Measurements from ENCODE around the gene WDR90. TPM values are rescaled to one million over a fixed set of nuclear protein-coding genes. Genes with fewer than 3 reads are reported as not detected.

Gene WDR90
- total RNA-seq, 1 experiment from 2014 or later = 68.2 TPM

DNA sequence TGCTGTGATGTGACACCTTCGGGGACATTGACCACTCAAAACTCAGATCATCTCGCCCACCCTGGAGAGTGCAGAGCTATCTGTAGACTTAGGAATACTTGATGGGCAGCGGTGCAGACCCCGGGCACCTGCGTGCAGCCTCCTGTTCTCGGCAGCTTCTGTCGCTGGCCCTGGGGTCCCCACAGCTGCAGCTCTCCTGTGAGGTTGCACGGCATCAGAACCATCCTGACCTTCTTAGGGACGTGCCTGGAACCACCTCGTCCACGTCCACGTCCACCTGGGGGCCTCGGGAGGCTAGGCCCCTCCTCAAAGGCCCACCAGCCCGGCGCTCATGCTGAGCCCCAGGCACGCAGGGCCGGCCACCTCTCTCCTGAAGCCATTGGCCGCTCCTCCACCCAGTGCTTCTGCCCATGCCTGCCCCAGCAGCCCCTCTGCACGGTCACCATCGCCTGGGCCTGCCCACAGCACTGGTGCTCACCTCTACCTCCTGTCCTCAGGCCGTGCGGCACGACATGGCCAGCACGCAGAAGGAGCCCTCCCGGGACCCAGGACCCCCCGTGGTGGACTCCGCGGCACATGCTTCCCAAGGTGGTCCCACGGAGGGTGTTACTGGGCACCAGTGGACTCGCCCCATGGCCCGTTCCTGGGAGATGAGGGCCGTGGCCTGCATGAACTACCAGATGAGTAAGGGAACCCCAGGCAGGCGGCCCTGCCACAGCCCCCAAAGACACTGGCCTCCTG, 20.7 kb upstream of the WDR90 start:
- no peaks in the 10 kb centered on the region for H3K79me1 ChIP-seq (ENCODE audit: insufficient read depth, low read depth, low read length, poor library complexity, severe bottlenecking)
- no peak overlapping the region for H2BK15ac ChIP-seq (ENCODE audit: low read depth, low read length)
- no peak overlapping the region for H3K4me3 Mint-ChIP-seq
- H2BK120ac ChIP-seq (ENCODE audit: low read depth, low read length, poor library complexity, severe bottlenecking) = no peak overlapping the region
- H3K79me2 ChIP-seq (ENCODE audit: insufficient read depth, low read length) = no peaks in the 10 kb centered on the region
- DNase-seq = peak; percentile 29
- H3K18ac ChIP-seq (ENCODE audit: insufficient read length, low read depth, low read length) = no peak overlapping the region
- no peak overlapping the region for H4K5ac ChIP-seq (ENCODE audit: insufficient read length, low read depth, low read length)
- TF ChIP-seq, protein P1, sequence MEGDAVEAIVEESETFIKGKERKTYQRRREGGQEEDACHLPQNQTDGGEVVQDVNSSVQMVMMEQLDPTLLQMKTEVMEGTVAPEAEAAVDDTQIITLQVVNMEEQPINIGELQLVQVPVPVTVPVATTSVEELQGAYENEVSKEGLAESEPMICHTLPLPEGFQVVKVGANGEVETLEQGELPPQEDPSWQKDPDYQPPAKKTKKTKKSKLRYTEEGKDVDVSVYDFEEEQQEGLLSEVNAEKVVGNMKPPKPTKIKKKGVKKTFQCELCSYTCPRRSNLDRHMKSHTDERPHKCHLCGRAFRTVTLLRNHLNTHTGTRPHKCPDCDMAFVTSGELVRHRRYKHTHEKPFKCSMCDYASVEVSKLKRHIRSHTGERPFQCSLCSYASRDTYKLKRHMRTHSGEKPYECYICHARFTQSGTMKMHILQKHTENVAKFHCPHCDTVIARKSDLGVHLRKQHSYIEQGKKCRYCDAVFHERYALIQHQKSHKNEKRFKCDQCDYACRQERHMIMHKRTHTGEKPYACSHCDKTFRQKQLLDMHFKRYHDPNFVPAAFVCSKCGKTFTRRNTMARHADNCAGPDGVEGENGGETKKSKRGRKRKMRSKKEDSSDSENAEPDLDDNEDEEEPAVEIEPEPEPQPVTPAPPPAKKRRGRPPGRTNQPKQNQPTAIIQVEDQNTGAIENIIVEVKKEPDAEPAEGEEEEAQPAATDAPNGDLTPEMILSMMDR (conservative IDR thresholded peaks at IDR 0.05) = no peak
- peaks cover 6 to 39% of the 10 kb centered on the region in 2 experiments; a peak in 3 of 4 replicates for H3K4me1 Mint-ChIP-seq
- no peak overlapping the region for H2BK5ac ChIP-seq (ENCODE audit: insufficient read length, low read length)
- H3K27ac Mint-ChIP-seq = peak overlapping the region in 1 of 3 experiments; percentile 57; a peak in 1 of 7 replicates
- no peaks in the 10 kb centered on the region for H3K27me3 ChIP-seq (ENCODE audit: insufficient read depth, low read length)
- no peaks in the 10 kb centered on the region for H4K20me1 ChIP-seq (ENCODE audit: control insufficient read depth, insufficient read depth, insufficient read length)
- H2BK20ac ChIP-seq (ENCODE audit: low read depth, low read length, poor library complexity, severe bottlenecking) = no peak overlapping the region
- H3K36me3 Mint-ChIP-seq (ENCODE audit: insufficient read depth in 1 of 3, low read depth in 3 of 3) = peaks cover 0 to 10% (median 0%) of the 10 kb centered on the region in 3 experiments; a peak in 3 of 7 replicates
- no peaks in the 10 kb centered on the region for H3K9me3 Mint-ChIP-seq
- H2BK12ac ChIP-seq (ENCODE audit: insufficient read length, low read depth, low read length) = no peak overlapping the region
- no peak overlapping the region for H3K14ac ChIP-seq (ENCODE audit: insufficient read depth, low read length)
- WGBS (ENCODE audit: extremely low coverage, insufficient read length, low lambda C conversion rate) = no CpG with 5 or more reads among the region's 33 CpGs
- H3K56ac ChIP-seq (ENCODE audit: insufficient read length, low read depth, low read length) = no peak overlapping the region
- no peak overlapping the region for H3K4ac ChIP-seq (ENCODE audit: low read depth, low read length)
- no peaks in the 10 kb centered on the region; the same call in 1 of the 2 replicates for H3K4me1 ChIP-seq (ENCODE audit: insufficient read depth, low read length)
- H4K91ac ChIP-seq (ENCODE audit: insufficient read length, low read depth, low read length) = no peak overlapping the region
- no peak overlapping the region for H3K4me2 ChIP-seq (ENCODE audit: insufficient read depth, insufficient read length, low read length)
- no peak overlapping the region for H3K27ac ChIP-seq (ENCODE audit: insufficient read length, low read depth, low read length)
- H2AFZ ChIP-seq (ENCODE audit: low read length) = no peak overlapping the region
- no peaks in the 10 kb centered on the region for H3K27me3 Mint-ChIP-seq (ENCODE audit: low read depth)
- no peak overlapping the region for H3K9ac ChIP-seq (ENCODE audit: extremely low read depth, insufficient read length, low read length)
- no peaks in the 10 kb centered on the region for H3K9me3 ChIP-seq (ENCODE audit: control insufficient read depth, low read depth, low read length)
- H3K23me2 ChIP-seq (ENCODE audit: insufficient read length, low read depth, low read length, poor library complexity, severe bottlenecking) = peaks cover 8% of the 10 kb centered on the region
- no peak overlapping the region for H2AK5ac ChIP-seq (ENCODE audit: insufficient read length, low read length)
- H3T11ph ChIP-seq (ENCODE audit: low read length) = no peak overlapping the region
- H4K8ac ChIP-seq (replicated peaks; ENCODE audit: insufficient read length, low read depth, low read length) = no peak overlapping the region
- no peak overlapping the region for H3K23ac ChIP-seq (ENCODE audit: insufficient read length, low read depth, low read length)
